H9 (cell line): Measurements from ENCODE around the gene CHL1. TPM values are rescaled to one million over a fixed set of nuclear protein-coding genes. Genes with fewer than 3 reads are reported as not detected.

ENCODE experiments used
- DNase-seq: peaks from one replicate; pipeline ENCODE4 v3.0.0-alpha.2; 2017
- H2AFZ ChIP-seq: one replicate; pipeline ENCODE4 v1.6.1; 2013; ENCODE audit warnings: mild to moderate bottlenecking, low read length, control low read depth, moderate library complexity
- H2AK5ac ChIP-seq: 2 replicates; pipeline ENCODE4 v1.6.1; 2013; ENCODE audit warnings: low read length, control low read depth, mixed read lengths; ENCODE audit not compliant: insufficient read length
- H2BK120ac ChIP-seq: one replicate; pipeline ENCODE4 v1.6.1; 2013; ENCODE audit warnings: low read depth, mild to moderate bottlenecking, low read length, control low read depth, inconsistent platforms; ENCODE audit not compliant: poor library complexity, severe bottlenecking
- H2BK12ac ChIP-seq: 2 replicates; pipeline ENCODE4 v1.6.1; 2013; ENCODE audit warnings: low read length, control low read depth, mixed read lengths, low read depth; ENCODE audit not compliant: insufficient read length
- H2BK15ac ChIP-seq: 2 replicates; pipeline ENCODE4 v1.6.1; 2013; ENCODE audit warnings: low read depth, low read length, control low read depth
- H2BK20ac ChIP-seq: one replicate; pipeline ENCODE4 v1.6.1; 2013; ENCODE audit warnings: low read depth, mild to moderate bottlenecking, low read length, control low read depth, inconsistent platforms; ENCODE audit not compliant: poor library complexity, severe bottlenecking
- H2BK5ac ChIP-seq: 2 replicates; pipeline ENCODE4 v1.6.1; 2013; ENCODE audit warnings: low read length, control low read depth, mixed read lengths; ENCODE audit not compliant: insufficient read length
- H3K14ac ChIP-seq: 2 replicates; pipeline ENCODE4 v1.6.1; 2013; ENCODE audit warnings: low read length, control low read depth; ENCODE audit not compliant: insufficient read depth
- H3K18ac ChIP-seq: 2 replicates; pipeline ENCODE4 v1.6.1; 2013; ENCODE audit warnings: low read depth, mild to moderate bottlenecking, mixed read lengths, low read length, control low read depth; ENCODE audit not compliant: insufficient read length
- H3K23ac ChIP-seq: 2 replicates; pipeline ENCODE4 v1.6.1; 2013; ENCODE audit warnings: low read length, control low read depth, mixed read lengths, low read depth; ENCODE audit not compliant: insufficient read length
- H3K23me2 ChIP-seq: 2 replicates; pipeline ENCODE4 v1.6.1; 2013; ENCODE audit warnings: low read depth, mild to moderate bottlenecking, mixed read lengths, low read length, control low read depth; ENCODE audit not compliant: insufficient read length, poor library complexity, severe bottlenecking
- H3K27ac ChIP-seq: 2 replicates; pipeline ENCODE4 v1.5.1; 2013; ENCODE audit warnings: low read length, control low read depth, mixed read lengths, low read depth; ENCODE audit not compliant: insufficient read length
- H3K27me3 ChIP-seq: 2 replicates; pipeline ENCODE4 v1.6.1; 2013; ENCODE audit warnings: low read length, control low read depth, inconsistent platforms; ENCODE audit not compliant: insufficient read depth
- H3K4ac ChIP-seq: 2 replicates; pipeline ENCODE4 v1.6.1; 2013; ENCODE audit warnings: low read depth, mild to moderate bottlenecking, control low read depth, inconsistent platforms, low read length, moderate library complexity
- H3K4me1 ChIP-seq: 2 replicates; pipeline ENCODE4 v1.6.1; 2013; ENCODE audit warnings: low read length, control low read depth, inconsistent platforms; ENCODE audit not compliant: insufficient read depth
- H3K4me2 ChIP-seq: 2 replicates; pipeline ENCODE4 v1.6.1; 2013; ENCODE audit warnings: low read length, control low read depth, mixed read lengths; ENCODE audit not compliant: insufficient read length, insufficient read depth
- H3K56ac ChIP-seq: 2 replicates; pipeline ENCODE4 v1.6.1; 2013; ENCODE audit warnings: low read depth, mild to moderate bottlenecking, mixed read lengths, low read length, control low read depth; ENCODE audit not compliant: insufficient read length
- H3K79me1 ChIP-seq: 2 replicates; pipeline ENCODE4 v1.6.1; 2013; ENCODE audit warnings: low read depth, mild to moderate bottlenecking, moderate library complexity, low read length, control low read depth, inconsistent platforms; ENCODE audit not compliant: insufficient read depth, poor library complexity, severe bottlenecking
- H3K79me2 ChIP-seq: 2 replicates; pipeline ENCODE4 v1.6.1; 2013; ENCODE audit warnings: low read length, control low read depth, inconsistent platforms; ENCODE audit not compliant: insufficient read depth
- H3K9ac ChIP-seq: 2 replicates; pipeline ENCODE4 v1.6.1; 2013; ENCODE audit warnings: low read length, control low read depth, mixed read lengths; ENCODE audit not compliant: insufficient read length; ENCODE audit errors: extremely low read depth
- H3K9me3 ChIP-seq: one replicate; pipeline ENCODE4 v1.6.1; 2013; ENCODE audit warnings: low read depth, low read length, inconsistent platforms; ENCODE audit not compliant: control insufficient read depth
- H3T11ph ChIP-seq: one replicate; pipeline ENCODE4 v1.6.1; 2013; ENCODE audit warnings: mild to moderate bottlenecking, low read length, control low read depth, inconsistent platforms
- H4K20me1 ChIP-seq: one replicate; pipeline ENCODE4 v1.6.1; 2013; ENCODE audit not compliant: control insufficient read depth, insufficient read length, insufficient read depth
- H4K5ac ChIP-seq: 2 replicates; pipeline ENCODE4 v1.6.1; 2013; ENCODE audit warnings: low read depth, mild to moderate bottlenecking, mixed read lengths, low read length, control low read depth; ENCODE audit not compliant: insufficient read length
- H4K8ac ChIP-seq: replicated peaks from 2 replicates; pipeline ENCODE4 v1.6.1; 2013; ENCODE audit warnings: low read length, control low read depth, mixed read lengths, low read depth; ENCODE audit not compliant: insufficient read length
- H4K91ac ChIP-seq: 2 replicates; pipeline ENCODE4 v1.6.1; 2013; ENCODE audit warnings: low read depth, mild to moderate bottlenecking, moderate library complexity, mixed read lengths, low read length, control low read depth; ENCODE audit not compliant: insufficient read length
- H3K27ac Mint-ChIP-seq, 3 experiments: 2 replicates in 2 of 3; 3 replicates in 1 of 3; pipeline ENCODE4 v1.8.0; 2020 to 2021; ENCODE audit warnings: mixed read lengths in 3 of 3, mild to moderate bottlenecking in 1 of 3, moderate library complexity in 1 of 3
- H3K27me3 Mint-ChIP-seq: 2 replicates; pipeline ENCODE4 v1.8.0; 2021; ENCODE audit warnings: low read depth, mild to moderate bottlenecking, moderate library complexity, mixed read lengths
- H3K36me3 Mint-ChIP-seq, 3 experiments: 2 replicates in 2 of 3; 3 replicates in 1 of 3; pipeline ENCODE4 v1.8.0; 2020 to 2021; ENCODE audit warnings: low read depth in 3 of 3, mixed read lengths in 3 of 3; ENCODE audit not compliant: insufficient read depth in 1 of 3
- H3K4me1 Mint-ChIP-seq, 2 experiments: 2 replicates each; pipeline ENCODE4 v1.8.0; 2020; ENCODE audit warnings: mixed read lengths in 2 of 2
- H3K4me3 Mint-ChIP-seq, 2 experiments: 2 replicates in 1 of 2; 3 replicates in 1 of 2; pipeline ENCODE4 v1.8.0; 2020 to 2021; ENCODE audit warnings: mild to moderate bottlenecking in 2 of 2, mixed read lengths in 2 of 2, moderate library complexity in 1 of 2
- H3K9me3 Mint-ChIP-seq, 2 experiments: 2 replicates in 1 of 2; 3 replicates in 1 of 2; pipeline ENCODE4 v1.8.0; 2020; ENCODE audit warnings: mild to moderate bottlenecking in 2 of 2, mixed read lengths in 2 of 2, moderate library complexity in 1 of 2
- WGBS: extraction: QIAGEN DNeasy Blood & Tissue Kit; methylation state at CpG from one replicate; pipeline ENCODE4 v1.1.7; 2013; ENCODE audit warnings: missing lambda C conversion rate, low lambda C conversion rate, mixed read lengths; ENCODE audit not compliant: insufficient read length; ENCODE audit errors: extremely low coverage; 5-methylcytosine and 5-hydroxymethylcytosine counted together
- total RNA-seq: library from RNA; stranded (reverse); gene quantifications from 2 replicates; pipeline ENCODE4 v1.2.1, GENCODE V29; 2021
- TF ChIP-seq, protein P1 (sequence below): fragments of 200-600 bp; sonication (generic); conservative IDR thresholded peaks from 3 replicates; pipeline ENCODE4 v1.8.0; 2021; ENCODE audit warnings: antibody characterized with exemption, mild to moderate bottlenecking

Gene CHL1
- total RNA-seq, 1 experiment from 2014 or later, result not detected

- H4K8ac ChIP-seq, result no peak overlapping the region
- H3K14ac ChIP-seq, result no peak overlapping the region
- no peaks in the 10 kb centered on the region for H3K9me3 ChIP-seq
Observed at GRCh38 chr3:331881-332280, 135.3 kb downstream of the CHL1 start.

More at GRCh38 chr3:331881-332280, 135.3 kb downstream of the CHL1 start:
- no peaks in the 10 kb centered on the region for H3K4me1 Mint-ChIP-seq
- H3K27me3 ChIP-seq, result no peaks in the 10 kb centered on the region
- no peaks in the 10 kb centered on the region for H3K79me2 ChIP-seq
- H3K4me3 Mint-ChIP-seq, result no peak overlapping the region
- H3K27me3 Mint-ChIP-seq, result no peaks in the 10 kb centered on the region
- DNase-seq, result no peak
- TF ChIP-seq, protein P1, sequence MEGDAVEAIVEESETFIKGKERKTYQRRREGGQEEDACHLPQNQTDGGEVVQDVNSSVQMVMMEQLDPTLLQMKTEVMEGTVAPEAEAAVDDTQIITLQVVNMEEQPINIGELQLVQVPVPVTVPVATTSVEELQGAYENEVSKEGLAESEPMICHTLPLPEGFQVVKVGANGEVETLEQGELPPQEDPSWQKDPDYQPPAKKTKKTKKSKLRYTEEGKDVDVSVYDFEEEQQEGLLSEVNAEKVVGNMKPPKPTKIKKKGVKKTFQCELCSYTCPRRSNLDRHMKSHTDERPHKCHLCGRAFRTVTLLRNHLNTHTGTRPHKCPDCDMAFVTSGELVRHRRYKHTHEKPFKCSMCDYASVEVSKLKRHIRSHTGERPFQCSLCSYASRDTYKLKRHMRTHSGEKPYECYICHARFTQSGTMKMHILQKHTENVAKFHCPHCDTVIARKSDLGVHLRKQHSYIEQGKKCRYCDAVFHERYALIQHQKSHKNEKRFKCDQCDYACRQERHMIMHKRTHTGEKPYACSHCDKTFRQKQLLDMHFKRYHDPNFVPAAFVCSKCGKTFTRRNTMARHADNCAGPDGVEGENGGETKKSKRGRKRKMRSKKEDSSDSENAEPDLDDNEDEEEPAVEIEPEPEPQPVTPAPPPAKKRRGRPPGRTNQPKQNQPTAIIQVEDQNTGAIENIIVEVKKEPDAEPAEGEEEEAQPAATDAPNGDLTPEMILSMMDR, result no peak
- H3K4ac ChIP-seq, result no peak overlapping the region
- H3K79me1 ChIP-seq, result no peaks in the 10 kb centered on the region
- no peak overlapping the region for H2AK5ac ChIP-seq
- H3K27ac Mint-ChIP-seq, result no peak overlapping the region
- no peaks in the 10 kb centered on the region for H3K23me2 ChIP-seq
- WGBS, result no CpG with 5 or more reads among the region's 5 CpGs
- H4K91ac ChIP-seq, result no peak overlapping the region
- H2BK120ac ChIP-seq, result no peak overlapping the region
- no peak overlapping the region for H4K5ac ChIP-seq
- H2BK20ac ChIP-seq, result no peak overlapping the region
- H2BK15ac ChIP-seq, result no peak overlapping the region
- H4K20me1 ChIP-seq, result no peaks in the 10 kb centered on the region
- no peak overlapping the region for H3K27ac ChIP-seq
- no peak overlapping the region for H3T11ph ChIP-seq
- no peak overlapping the region for H3K56ac ChIP-seq
- H3K9ac ChIP-seq, result no peak overlapping the region
- no peak overlapping the region for H2BK5ac ChIP-seq
- no peaks in the 10 kb centered on the region for H3K36me3 Mint-ChIP-seq
- H3K9me3 Mint-ChIP-seq, result no peaks in the 10 kb centered on the region
- no peak overlapping the region for H3K23ac ChIP-seq
- no peak overlapping the region for H3K18ac ChIP-seq
- no peak overlapping the region for H2AFZ ChIP-seq
- no peak overlapping the region for H2BK12ac ChIP-seq
- no peaks in the 10 kb centered on the region for H3K4me1 ChIP-seq
- H3K4me2 ChIP-seq, result no peak overlapping the region
